BLaER1 (cell line): ENCODE measurements around the gene STX10.

Experiments
- H3K27ac ChIP-seq: shearing (Covaris generic); formaldehyde crosslinking; 2 replicates; pipeline ENCODE4 v1.8.1; 2022
- H3K27me3 ChIP-seq: shearing (Covaris generic); formaldehyde crosslinking; 2 replicates; pipeline ENCODE4 v1.8.1; 2022
- H3K36me3 ChIP-seq: shearing (Covaris generic); formaldehyde crosslinking; 2 replicates; pipeline ENCODE4 v1.8.1; 2022
- H3K4me1 ChIP-seq: shearing (Covaris generic); formaldehyde crosslinking; 2 replicates; pipeline ENCODE4 v1.8.1; 2022
- H3K4me2 ChIP-seq: shearing (Covaris generic); formaldehyde crosslinking; 2 replicates; pipeline ENCODE4 v1.8.1; 2022
- H3K4me3 ChIP-seq: shearing (Covaris generic); formaldehyde crosslinking; 2 replicates; pipeline ENCODE4 v1.8.1; 2022
- H3K9ac ChIP-seq: shearing (Covaris generic); formaldehyde crosslinking; 2 replicates; pipeline ENCODE4 v1.8.1; 2022
- H3K9me3 ChIP-seq: shearing (Covaris generic); formaldehyde crosslinking; 2 replicates; pipeline ENCODE4 v1.8.1; 2022
- H4K20me1 ChIP-seq: shearing (Covaris generic); formaldehyde crosslinking; 2 replicates; pipeline ENCODE4 v1.8.1; 2022
- Cebpa-rat ChIP-seq: shearing (Covaris generic); IDR thresholded peaks from 2 replicates; pipeline ENCODE4 v1.8.1; 2022

Gene STX10

GRCh38 chr19:13121551-13122274 lies 28.5 kb downstream of the STX10 start:
- Histone ChIP-seq H3K4me1 (peaks cover 63% of the 10 kb centered on the region), H4K20me1 (peaks cover 78% of the 10 kb centered on the region), H3K4me2 (peak overlapping the region; percentile 26; the same call in 1 of the 2 replicates), H3K36me3 (peaks cover 65% of the 10 kb centered on the region), H3K9me3 (no peaks in the 10 kb centered on the region), H3K27ac (0 out of 2 replicates have a peak overlapping the region, but pooled peaks have one; percentile 30), H3K27me3 (no peaks in the 10 kb centered on the region), H3K4me3 (no peak overlapping the region), H3K9ac (peak overlapping the region; percentile 7)
- no peak for TF ChIP-seq Cebpa-rat

DNA sequence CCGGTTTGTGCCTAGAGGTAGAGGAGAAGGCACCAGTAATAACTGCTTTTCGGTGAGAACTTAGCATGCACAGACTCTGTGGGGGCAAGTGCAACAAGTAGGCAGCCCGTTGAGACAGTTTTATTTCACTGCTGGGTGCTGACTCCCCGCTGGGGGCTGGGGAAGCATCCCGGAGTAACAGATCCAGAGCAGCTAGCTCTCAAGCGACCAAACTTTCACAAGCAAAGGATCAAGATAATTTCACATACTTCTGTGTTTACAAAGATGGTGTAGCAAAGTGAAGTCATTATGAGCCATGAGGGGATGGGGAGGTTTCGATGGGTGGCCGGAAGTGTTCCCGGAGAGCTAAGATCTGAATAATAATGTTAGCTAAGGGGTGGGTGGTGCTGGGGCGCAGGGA lies 29.4 kb downstream of the STX10 start:
- Histone ChIP-seq H3K4me3 (no peak overlapping the region), H3K9ac (peak overlapping the region; percentile 98; the same call in 1 of the 2 replicates), H3K36me3 (peaks cover 56% of the 10 kb centered on the region), H3K4me1 (peaks cover 57% of the 10 kb centered on the region), H3K27ac (no peak overlapping the region), H3K9me3 (no peaks in the 10 kb centered on the region), H4K20me1 (peaks cover 70% of the 10 kb centered on the region), H3K27me3 (no peaks in the 10 kb centered on the region), H3K4me2 (0 out of 2 replicates have a peak overlapping the region, but pooled peaks have one; percentile 92)
- no peak for TF ChIP-seq Cebpa-rat

- H3K4me3 ChIP-seq, result peak overlapping the region; percentile 100
- peaks cover 62% of the 10 kb centered on the region for H4K20me1 ChIP-seq
- H3K9me3 ChIP-seq, result no peaks in the 10 kb centered on the region
- H3K9ac ChIP-seq, result peak overlapping the region; percentile 98
- H3K27me3 ChIP-seq, result no peaks in the 10 kb centered on the region
- peaks cover 49% of the 10 kb centered on the region for H3K36me3 ChIP-seq
- H3K4me2 ChIP-seq, result peak overlapping the region; percentile 92
- H3K27ac ChIP-seq, result peak overlapping the region; percentile 97; the same call in 1 of the 2 replicates
- TF ChIP-seq Cebpa-rat, result no peak
- H3K4me1 ChIP-seq, result peaks cover 61% of the 10 kb centered on the region
Observed at GRCh38 chr19:13120031-13120430, 30.1 kb downstream of the STX10 start.

- H3K36me3 ChIP-seq, result peaks cover 49% of the 10 kb centered on the region
- H3K4me2 ChIP-seq, result peak overlapping the region; percentile 92
- H3K4me3 ChIP-seq, result peak overlapping the region; percentile 100
- peaks cover 58% of the 10 kb centered on the region for H4K20me1 ChIP-seq
- H3K9me3 ChIP-seq, result no peaks in the 10 kb centered on the region
- H3K9ac ChIP-seq, result peak overlapping the region; percentile 98
- no peak for TF ChIP-seq Cebpa-rat
- H3K27ac ChIP-seq, result peak overlapping the region; percentile 97
- H3K4me1 ChIP-seq, result peaks cover 61% of the 10 kb centered on the region
- no peaks in the 10 kb centered on the region for H3K27me3 ChIP-seq
Observed at GRCh38 chr19:13119627-13120026, 30.5 kb downstream of the STX10 start.

DNA sequence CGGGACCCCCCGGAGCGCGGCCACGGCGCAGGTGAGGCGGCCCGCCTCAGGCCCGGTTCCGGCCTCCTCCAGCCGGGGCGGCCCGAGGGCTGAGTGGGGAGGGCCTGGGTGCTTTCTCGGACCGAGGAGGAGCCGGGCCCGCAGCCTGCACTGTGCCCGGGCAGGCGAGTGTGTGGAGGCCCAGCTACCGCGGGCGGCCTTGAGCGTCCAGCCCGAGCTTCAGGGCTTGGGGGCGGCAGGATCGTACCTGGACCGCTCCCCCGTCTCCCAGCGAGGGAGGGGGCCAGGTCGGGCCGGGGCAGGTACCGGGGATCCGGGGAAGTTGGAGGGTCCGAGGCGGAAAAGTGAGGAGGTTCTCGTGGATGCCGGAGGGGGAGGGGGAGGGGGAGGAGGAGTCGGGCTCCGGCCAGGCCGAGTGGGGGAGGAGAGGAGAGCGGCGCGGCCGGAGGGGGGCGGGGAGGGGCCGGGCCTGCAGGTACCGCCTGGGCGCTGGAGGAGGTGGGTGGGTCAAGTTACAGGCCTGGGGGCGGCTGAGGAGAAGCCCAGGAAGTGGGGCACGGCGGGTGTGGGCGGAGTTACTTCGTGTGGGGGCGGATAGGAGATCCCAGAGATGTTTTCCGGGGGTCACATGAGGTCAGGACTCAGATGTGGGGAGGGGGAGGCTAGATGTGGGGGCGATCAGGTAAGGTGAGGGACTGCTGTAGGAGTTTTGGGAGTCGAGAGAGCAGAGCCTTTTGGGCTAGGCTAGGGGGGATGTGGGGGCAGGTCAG lies 31.6 kb downstream of the STX10 start:
- Histone ChIP-seq H3K4me1 (peaks cover 59% of the 10 kb centered on the region), H4K20me1 (peaks cover 47% of the 10 kb centered on the region), H3K27me3 (no peaks in the 10 kb centered on the region), H3K4me3 (peak overlapping the region; percentile 100), H3K27ac (peak overlapping the region; percentile 97), H3K4me2 (peak overlapping the region; percentile 92), H3K36me3 (peaks cover 49% of the 10 kb centered on the region), H3K9ac (peak overlapping the region; percentile 98), H3K9me3 (no peaks in the 10 kb centered on the region)
- no peak for TF ChIP-seq Cebpa-rat

GRCh38 chr19:13117772-13118423 lies 32.3 kb downstream of the STX10 start, which contains the start of gene NACC1:
NACC1 (plus strand) TSS chr19:13118264; CDS start chr19:13135208, 16,944 bp downstream.
- Histone ChIP-seq H3K4me1 (peaks cover 59% of the 10 kb centered on the region), H3K9ac (peak within 1 kb of the TSS; percentile 98), H3K4me2 (peak within 1 kb of the TSS; percentile 92), H4K20me1 (peaks cover 40% of the 10 kb centered on the region), H3K36me3 (peaks cover 49% of the 10 kb centered on the region), H3K27ac (peak within 1 kb of the TSS; percentile 97), H3K27me3 (no peaks in the 10 kb centered on the region), H3K9me3 (no peaks in the 10 kb centered on the region), H3K4me3 (peak within 1 kb of the TSS; percentile 100)
- no peak for TF ChIP-seq Cebpa-rat

DNA sequence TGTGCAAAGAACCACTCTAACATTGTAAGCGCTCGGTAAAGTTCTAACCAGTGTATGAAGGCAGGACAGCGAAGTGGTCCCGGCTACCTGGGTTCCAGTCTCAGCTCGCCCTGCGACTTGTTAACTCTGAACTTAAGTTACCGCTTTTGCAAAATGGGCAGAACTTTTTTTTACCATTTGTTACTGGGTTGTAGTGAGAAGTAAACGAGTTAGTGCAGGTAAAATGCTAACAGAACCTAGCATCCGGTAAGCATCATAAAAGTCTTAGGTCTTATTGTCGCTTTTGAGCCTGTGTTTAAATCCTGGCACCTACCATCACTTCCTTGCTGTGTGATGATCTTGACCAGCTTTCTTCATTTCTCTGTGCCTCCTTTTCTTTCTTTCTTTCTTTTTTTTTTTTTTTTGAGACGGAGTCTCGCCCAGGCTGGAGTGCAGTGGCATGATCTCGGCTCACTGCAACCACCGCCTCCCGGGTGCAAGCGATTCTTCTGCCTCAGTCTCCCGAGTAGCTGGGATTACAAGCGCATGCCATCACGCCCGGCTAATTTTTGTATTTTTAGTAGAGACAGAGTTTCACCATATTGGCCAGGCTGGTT lies 32.9 kb downstream of the STX10 start:
- Histone ChIP-seq H3K27ac (peak overlapping the region; percentile 83; the same call in 1 of the 2 replicates), H4K20me1 (peaks cover 34% of the 10 kb centered on the region), H3K9ac (peak overlapping the region; percentile 91; the same call in 1 of the 2 replicates), H3K27me3 (no peaks in the 10 kb centered on the region), H3K9me3 (no peaks in the 10 kb centered on the region), H3K36me3 (peaks cover 49% of the 10 kb centered on the region), H3K4me1 (peaks cover 59% of the 10 kb centered on the region), H3K4me3 (peak overlapping the region; percentile 100), H3K4me2 (peak overlapping the region; percentile 68)
- TF ChIP-seq Cebpa-rat, result no peak

- Histone ChIP-seq H3K4me1 (peaks cover 54% of the 10 kb centered on the region), H3K9ac (peak within 1 kb of the TSS; percentile 91), H3K27me3 (no peaks in the 10 kb centered on the region), H3K9me3 (no peaks in the 10 kb centered on the region), H3K36me3 (peaks cover 49% of the 10 kb centered on the region), H3K4me3 (peak within 1 kb of the TSS; percentile 100), H3K4me2 (peak within 1 kb of the TSS; percentile 96), H4K20me1 (peaks cover 27% of the 10 kb centered on the region), H3K27ac (peak within 1 kb of the TSS; percentile 83)
- TF ChIP-seq Cebpa-rat, result no peak
Observed at GRCh38 chr19:13116282-13117175, 33.6 kb downstream of the STX10 start, which contains the start of gene TRMT1. TRMT1 (minus strand) TSS chr19:13116740; CDS start chr19:13116399, 341 bp downstream.
